Measurements from ENCODE around the gene HMX3.
"Not testable (repeated sequence)": the region's sequence is repeated elsewhere in the genome, so short reads cannot be mapped to it uniquely, and the experiment has no call there.

The HMX3 gene

DNA sequence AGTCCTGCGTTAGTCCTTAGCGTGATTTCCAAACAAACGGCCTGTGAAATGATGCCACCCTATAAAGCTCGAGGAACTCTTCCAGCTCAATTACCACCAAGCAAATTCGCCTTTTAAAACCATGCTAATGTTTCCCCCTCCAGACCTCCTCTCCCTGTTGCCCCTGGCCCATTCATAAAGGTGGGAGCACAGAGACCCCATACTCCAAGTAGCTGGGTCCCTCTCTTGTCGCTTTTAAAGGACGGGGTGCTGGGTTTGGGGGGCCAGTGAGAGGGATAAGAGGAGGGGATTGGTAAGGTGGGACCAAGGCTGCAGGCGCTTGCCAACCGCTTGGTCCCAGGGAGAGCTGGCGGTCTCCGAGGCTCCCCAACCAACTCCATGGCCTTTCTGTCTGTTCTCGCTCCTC lies 13.4 kb downstream of the HMX3 start:
- no peak for DNase-seq

DNA sequence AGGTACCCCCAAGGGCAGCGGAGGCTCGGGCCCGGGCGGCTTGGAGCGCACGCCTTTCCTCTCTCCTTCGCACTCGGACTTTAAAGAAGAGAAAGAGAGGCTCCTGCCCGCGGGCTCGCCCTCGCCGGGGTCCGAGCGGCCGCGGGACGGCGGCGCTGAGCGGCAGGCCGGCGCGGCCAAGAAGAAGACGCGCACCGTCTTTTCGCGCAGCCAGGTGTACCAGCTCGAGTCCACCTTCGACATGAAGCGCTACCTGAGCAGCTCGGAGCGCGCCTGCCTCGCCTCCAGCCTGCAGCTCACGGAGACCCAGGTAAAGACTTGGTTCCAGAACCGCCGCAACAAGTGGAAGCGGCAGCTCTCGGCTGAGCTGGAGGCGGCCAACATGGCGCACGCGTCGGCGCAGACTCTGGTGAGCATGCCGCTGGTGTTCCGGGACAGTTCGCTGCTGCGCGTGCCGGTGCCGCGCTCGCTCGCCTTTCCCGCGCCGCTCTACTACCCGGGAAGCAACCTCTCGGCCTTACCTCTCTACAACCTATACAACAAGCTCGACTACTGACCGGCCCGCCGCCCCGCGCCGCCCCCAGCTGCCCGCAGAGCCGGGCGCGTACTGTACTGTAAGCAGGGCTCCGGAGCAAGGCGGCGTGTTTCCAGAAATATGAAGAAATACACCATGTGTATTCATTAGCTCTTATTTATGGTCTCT lies 13.9 kb downstream of the HMX3 start:
- DNase-seq, result peak; percentile 66

DNA sequence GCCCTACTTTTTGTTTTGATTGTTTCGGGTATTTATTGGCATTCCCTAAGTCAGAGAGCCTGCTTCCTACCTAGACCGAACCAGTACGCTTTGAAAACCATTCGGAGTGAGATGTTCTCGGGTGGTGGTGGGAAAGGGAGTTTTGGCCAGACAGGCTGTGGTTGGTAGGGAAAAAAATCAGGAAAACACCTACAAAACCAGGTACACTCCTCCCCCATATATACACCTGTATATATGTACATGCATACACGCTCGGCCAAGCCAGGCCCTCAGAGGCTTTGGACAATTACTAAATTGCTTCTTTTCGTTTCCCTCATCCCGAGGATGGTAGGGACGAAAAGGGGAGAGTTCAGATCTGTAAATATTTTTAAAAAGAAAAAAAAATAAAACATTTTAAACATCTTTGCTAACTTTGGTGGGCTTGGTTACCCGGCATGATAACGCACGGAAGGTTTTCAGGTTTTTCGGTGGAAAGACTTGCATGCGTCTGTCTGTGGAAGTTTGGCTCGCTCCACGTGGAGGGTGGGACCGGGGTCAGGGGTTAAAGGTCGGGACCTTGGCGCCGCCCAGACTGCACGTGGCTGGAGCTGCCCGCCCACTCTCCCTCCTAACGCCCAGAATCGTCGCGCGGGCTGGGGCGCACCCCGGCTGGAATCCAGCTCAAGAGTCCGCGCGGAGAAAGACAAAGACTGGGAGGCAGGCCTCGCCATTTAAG lies 14.7 kb downstream of the HMX3 start:
- peak; percentile 64 for DNase-seq

DNA sequence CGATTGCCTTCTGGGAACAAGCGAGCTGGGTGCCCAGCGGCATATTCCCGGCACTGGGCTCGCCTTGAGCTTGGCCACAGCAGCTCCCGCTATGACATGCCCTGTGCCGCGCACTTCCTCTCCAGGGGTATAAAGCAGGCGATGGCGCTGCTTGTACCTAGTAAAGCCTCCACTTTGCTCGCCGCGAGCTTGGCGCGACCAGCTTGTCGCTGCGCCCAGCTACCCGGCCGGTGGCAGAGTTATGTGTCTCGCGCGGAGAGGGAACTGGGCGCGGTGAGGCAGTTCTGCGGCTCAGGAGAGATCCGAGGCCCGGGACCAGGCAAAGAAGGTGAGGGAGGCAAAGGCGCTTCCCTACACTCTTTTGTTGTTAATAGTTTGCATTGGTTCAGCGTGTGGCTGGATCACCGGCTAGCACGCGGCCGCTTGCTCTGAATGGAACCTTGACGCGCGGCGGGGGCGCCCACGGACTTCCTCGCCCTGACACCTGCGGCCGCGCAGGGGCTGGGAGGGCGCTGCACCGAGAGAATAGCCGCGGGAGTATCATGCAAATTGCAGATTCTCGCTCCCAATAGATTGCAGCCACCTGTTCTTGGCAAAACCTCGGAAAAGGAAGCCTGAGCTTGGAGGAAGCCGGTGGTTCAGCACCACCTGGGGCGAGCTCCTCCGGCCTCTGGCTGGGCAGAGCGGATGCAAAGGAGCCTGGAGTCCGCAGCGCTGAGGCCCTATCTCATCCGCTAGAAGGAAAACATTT lies 15.4 kb downstream of the HMX3 start:
- peak; percentile 61 for DNase-seq

DNA sequence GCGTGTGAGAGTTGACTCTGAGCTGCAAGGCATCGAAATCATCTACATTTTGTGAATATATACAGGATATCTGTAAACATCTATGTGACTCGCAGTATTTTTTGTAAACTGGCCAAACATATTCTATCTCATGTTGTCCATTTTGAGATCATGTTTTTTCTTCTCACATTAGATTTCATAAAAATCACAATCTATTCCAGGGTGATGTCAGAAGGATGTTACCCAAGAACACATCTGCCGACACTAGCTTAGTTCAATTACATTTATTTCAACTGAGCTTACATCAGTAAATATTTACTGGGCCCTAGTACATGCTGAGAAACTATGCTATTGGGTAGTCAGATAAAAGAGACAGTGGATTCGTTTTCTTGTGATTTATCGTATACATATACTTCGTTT lies 16.0 kb downstream of the HMX3 start:
- no peak for DNase-seq

DNA sequence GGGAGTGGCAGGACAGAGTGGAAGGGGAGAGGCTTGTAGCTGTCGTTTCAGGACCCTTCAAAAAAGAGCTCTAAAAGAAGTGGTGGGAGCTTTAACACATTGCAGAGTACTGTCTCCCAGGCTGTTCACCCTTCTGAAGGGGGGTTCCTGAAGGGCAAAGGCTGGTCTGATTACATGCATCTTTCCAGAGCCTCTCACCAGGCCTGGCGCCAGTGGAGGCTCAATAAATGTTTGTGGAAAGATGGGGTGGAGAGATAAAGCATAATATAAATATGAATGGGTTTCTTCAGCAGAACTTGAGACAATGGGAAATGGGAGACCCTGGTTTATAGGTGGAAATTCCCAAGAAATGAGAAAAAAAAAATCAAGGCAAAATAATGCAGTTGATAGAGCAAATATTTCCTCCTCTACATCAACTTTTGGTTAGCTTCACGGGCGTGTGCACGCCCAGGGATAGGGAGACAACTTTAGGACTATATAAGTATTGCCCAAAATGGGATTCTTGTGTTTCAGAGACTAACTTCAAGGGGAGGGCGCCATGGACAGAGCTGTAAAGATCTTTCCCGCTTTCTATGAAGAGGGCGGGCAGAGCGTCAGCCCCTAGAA lies 17.8 kb downstream of the HMX3 start:
- no peak for DNase-seq

DNA sequence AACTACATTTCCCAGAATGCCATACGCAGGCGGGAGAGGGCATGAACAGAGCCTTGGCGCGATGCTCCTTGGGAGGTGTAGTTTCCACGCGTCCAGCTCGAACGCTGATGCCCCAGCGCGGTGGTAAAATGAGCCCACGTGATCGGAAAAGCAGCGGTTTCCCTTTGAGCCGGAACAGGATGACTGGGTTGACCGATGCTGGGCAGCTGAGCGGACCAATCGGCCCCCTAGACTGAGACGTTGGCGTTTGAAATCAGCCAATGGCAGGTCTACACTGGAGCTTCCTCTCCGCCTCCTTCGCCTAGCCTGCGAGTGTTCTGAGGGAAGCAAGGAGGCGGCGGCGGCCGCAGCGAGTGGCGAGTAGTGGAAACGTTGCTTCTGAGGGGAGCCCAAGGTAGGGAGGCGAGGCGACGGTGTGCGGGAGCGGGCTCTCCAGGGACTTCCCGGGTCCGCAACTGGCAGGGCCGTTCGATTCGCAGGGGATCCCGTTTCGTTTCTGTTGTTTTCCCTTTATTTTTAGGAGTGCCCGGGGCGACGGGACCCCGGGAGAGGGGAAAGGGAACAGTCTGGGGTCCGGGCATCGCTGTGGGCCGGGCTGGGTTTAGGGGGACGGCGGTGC lies 18.4 kb downstream of the HMX3 start, which contains the start of gene BUB3:
Gene BUB3 (plus strand): TSS at position 311 of the 619 bp plus-strand sequence. CDS start 516 bp downstream, outside the sequence.
- peak; percentile 96 for DNase-seq

DNA sequence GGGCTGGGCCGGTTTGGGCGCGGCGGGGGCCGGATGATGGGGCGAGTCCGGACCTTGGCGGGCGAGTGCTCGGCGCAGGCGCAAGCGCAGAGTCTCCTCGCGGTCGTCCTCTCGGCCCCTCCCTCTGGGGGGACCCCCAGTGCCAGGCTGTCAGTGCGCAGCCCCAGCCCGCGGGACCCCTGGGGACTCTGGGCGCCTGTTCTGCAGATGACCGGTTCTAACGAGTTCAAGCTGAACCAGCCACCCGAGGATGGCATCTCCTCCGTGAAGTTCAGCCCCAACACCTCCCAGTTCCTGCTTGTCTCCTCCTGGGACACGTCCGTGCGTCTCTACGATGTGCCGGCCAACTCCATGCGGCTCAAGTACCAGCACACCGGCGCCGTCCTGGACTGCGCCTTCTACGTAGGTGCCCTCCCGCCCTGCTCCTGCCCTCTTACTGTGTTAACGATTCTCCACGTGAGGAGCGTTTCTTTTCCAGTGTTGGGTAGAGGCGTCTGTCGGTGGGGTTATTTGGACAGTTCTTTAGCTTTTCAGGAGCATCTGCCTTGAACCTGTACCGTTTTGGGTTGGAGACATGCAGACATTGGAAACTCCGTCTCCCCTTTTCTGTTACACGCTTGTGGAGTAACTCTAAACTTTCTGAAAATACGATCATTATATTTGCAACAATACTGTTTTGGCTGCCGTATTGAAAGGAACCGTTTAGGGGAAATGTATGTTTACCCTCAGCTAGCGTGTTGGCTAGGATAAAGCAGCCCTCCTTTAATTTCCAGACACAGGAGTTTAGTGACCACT lies 19.1 kb downstream of the HMX3 start:
- peak; percentile 65 for DNase-seq

DNA sequence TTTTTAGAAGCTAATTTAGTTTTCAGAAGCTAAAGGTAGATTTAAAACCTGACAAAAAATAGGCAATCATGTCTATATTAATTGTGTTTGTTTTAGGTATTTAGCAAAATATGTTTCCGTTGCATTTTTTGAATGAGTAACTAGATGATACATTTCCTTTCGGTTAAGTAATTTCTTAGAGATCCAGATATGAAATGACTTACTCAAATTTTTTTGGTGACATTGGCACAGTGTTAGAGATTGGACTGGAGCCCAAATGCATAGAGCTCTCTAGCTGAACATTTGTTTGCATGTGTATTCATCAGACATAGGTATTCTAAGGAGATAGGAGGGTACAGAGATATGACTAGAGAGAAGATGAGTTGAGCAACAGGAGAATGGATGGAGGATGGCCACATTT lies 20.3 kb downstream of the HMX3 start:
- DNase-seq, result no peak

DNA sequence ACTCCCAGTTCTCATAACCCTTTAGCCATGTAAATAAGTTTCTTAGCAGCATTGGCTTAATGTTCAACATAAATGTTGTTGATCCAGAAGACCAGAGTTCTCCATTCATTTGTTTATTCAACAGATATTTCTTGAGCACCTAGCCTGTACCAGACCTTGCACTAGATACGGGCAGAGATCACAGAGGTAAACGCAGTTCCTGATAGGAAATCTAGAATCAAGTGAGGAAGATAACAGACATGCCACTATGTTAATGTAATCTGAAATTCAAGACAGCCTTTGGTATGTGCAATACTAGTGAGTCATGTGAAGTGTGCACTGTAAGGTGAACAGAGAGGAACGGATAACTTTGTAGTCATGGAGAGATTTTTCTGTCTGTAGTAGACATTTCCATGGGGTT lies 21.4 kb downstream of the HMX3 start:
- DNase-seq, result no peak

DNA sequence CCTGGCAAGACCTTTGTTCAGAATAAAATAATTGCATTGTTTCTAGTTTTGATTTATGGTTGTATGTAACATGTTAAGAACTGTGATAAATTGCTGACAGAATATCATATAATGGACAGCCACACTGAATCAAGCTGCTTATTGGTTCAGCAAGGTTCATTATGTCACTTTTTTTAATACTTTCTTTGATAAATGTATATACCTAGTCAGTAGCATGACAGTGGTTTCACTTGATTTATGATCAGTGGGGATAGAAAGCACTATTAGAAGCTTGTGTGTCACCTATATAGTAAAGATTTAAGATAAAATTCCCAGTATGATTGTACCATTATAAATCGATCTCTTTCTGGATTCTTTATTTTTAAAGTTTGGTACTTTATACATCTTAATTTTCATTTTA lies 22.9 kb downstream of the HMX3 start:
- no peak for DNase-seq

DNA sequence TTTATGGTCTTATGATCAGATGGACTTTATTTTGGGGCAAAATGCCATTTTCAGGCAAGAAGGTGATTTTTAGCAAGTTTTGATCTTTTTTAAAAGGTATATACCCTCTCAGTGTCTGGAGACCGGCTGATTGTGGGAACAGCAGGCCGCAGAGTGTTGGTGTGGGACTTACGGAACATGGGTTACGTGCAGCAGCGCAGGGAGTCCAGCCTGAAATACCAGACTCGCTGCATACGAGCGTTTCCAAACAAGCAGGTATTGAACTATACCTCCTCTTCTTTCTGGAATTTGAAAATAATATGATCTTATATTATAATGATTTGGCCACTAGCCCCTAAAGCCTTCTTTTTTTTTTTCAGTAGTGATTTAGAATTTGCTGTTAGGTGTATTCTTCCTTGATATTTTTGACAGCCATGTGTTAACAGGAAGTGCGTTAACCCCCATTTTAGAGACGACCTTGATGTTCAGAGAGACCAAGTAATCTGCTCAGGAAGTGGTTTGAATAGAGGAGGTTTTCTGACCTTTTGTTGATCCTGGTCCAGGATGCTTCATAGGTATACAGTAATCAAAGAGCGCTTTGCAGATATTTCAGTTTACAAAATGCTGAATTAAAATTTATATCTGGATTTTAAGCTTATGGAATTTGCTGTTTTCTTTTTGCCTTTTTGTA lies 24.7 kb downstream of the HMX3 start:
- DNase-seq, result no peak

DNA sequence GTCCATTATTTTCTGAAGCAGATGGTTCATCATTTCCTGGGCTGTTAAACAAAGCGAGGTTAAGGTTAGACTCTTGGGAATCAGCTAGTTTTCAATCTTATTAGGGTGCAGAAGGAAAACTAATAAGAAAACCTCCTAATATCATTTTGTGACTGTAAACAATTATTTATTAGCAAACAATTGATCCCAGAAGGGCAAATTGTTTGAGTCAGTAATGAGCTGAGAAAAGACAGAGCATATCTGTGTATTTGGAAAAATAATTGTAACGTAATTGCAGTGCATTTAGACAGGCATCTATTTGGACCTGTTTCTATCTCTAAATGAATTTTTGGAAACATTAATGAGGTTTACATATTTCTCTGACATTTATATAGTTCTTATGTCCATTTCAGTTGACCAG lies 28.5 kb downstream of the HMX3 start:
- no peak for DNase-seq

DNA sequence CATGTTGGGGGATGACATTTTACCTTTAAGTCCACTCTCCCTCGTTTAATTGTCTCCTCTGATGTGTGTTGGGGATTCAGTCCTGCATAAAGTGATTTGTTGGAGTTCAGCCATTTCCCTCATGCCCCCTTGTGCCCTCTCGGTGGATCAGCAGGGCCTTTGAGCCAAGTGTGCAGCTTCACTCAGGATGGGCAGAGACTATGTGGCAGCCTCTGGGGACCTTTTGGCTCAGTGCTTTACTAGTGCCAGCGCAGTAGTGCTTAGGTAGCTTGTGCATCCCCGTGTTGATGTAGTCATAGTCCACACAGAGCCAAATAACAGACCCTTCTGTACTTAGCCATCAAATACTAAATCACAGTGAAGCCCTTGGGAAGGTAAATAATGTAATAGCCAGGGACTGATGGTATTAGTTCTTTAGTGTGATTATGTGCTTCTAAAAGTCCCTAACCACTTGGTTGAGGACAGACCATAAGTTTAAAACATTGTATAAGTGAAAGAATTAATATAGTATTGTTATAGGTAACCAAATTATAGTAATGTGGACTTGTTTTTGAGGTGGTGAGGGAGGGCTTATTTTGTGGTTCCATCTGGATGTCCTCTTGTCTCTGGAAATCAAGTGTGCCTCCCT lies 29.8 kb downstream of the HMX3 start:
- DNase-seq, result no peak

DNA sequence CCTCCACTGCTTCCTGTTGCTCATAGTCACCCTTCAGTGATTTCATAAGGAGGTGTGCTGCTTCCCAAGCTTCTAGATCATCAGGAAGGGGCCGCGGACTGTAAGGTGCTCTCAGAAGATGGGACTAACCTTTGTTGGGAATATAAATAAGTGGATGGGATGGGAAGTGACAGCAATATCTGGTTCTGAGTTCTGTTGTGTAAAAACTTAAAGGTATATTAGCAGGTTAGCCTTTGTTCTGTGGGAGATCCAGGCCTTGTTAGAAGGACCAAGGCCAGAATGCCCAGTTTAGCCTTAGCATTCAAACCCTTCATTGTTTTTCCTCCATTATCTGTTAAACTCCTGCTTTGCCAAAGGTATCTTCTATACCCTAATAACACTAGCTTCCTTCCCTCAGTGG lies 30.8 kb downstream of the HMX3 start:
- DNase-seq, result no peak

DNA sequence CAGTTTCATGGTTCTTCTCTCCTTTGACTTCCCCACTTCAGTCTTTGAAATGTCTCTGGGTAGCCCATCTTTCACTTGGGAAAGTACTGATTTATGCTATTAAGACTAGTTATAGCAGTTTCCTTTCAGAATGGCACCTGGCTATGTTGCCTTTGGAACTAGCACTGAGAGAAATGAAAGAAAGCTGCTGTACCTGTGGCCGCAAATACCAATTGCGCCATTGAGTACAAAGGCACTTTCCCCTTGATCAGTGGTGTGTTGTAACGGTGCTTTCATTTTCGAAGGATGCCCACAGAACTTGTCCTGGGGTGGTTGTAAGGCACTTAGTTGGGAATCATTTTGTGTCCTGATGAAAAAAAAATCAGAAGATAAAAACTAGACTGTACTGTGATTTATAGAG lies 35.2 kb downstream of the HMX3 start:
- DNase-seq, result no peak

DNA sequence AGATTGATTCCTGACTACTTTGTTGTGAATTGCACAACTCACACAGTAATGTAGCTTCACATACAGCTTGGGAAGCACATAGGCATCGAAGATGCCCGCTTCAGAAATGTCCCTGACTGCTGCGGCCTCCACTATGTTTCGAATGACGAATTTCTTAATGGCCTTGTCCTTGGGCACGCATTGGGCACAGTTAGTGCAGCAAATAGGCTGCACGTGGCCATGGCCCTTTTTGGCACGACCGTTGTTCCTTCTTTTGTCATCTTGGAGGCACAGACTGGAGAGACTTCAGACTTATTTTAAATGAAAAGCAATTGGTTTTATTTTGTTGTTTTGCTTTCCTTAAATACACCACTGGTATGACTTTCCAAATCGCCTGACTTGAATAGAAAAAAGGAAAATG lies 35.8 kb downstream of the HMX3 start:
- DNase-seq, result not testable (repeated sequence)

DNA sequence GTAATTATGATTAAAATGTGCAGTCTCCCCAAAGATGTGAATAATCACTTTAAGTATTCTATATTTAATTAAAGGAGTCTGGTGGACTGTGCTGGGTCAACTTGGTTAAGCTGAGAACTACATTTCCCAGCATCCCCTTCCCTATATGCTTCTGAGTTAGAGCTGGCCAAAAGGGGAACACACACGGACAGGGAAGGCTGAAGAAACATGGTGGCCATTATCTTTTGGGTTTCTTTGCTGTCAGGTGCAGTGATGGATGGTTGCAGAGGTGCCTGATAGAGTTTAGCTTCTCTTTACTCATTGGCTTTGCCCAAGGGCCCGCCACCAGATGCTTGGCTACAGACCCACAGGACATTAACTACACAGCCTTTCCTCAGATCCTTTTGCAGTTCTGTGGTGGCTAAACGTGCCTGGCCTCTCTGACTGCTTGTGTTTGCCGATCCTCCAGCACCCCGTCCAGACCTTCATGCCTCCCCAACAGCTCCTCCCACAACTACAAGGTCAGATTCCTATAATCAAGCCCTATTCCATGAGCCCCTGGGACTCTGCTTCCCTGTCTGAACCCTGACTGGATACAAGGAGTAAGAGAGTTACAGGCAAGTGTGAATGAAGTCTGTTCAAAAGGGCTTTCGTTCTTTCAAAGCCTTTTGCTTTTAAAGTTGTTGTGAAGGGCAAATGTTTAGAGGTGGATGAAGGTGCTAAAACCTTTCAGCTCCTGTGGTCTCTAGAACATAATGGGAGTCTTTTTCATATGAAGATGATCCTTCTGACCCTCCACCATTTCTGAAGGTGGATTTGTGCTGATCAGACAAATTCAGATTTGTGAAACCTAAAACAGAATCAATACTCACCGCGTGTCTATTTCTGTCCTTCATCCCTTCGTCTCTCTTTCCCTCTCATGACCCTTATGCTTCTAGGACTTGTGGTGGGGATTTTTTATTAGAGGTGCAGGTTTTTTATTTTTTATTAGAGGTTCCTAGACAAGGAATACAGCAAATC lies 39.9 kb downstream of the HMX3 start:
- DNase-seq, result no peak

DNA sequence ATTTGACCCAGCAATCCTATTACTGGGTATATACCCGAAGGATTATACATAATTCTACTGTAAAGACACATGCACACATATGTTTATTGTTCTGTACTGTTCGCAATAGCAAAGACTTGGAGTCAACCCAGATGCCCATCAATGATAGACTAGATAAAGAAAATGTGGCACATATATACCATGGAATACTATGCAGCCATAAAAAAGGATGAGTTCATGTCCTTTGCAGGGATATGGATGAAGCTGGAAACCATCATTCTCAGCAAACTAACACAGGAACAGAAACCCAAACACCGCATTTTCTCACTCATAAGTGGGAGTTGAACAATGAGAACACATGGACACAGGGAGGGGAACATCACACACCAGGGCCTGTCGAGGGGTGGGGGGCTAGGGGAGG lies 42.6 kb downstream of the HMX3 start:
- not testable (repeated sequence) for DNase-seq
